Neuron (in vitro differentiated cells): ENCODE results near the gene GMIP.
A peak's percentile ranks its signal among the peaks of the same experiment; 100 is the strongest.
"Not testable (repeated sequence)": the region's sequence is repeated elsewhere in the genome, so short reads cannot be mapped to it uniquely, and the experiment has no call there.

Source experiments
- H2AFZ ChIP-seq: one replicate; pipeline ENCODE4 v1.6.1; 2013; ENCODE audit warnings: low read depth, mild to moderate bottlenecking, inconsistent platforms, low read length, moderate library complexity
- H3K27me3 ChIP-seq: one replicate; pipeline ENCODE4 v1.6.1; 2013; ENCODE audit warnings: low read length; ENCODE audit not compliant: insufficient read depth
- H3K36me3 ChIP-seq: one replicate; pipeline ENCODE4 v1.6.1; 2013; ENCODE audit warnings: low read length; ENCODE audit not compliant: insufficient read depth
- H3K4me1 ChIP-seq: one replicate; pipeline ENCODE4 v1.6.1; 2013; ENCODE audit warnings: low read length; ENCODE audit not compliant: insufficient read depth
- H3K4me3 ChIP-seq: 2 replicates; pipeline ENCODE4 v1.5.1; 2013; ENCODE audit warnings: mild to moderate bottlenecking, low read length, moderate library complexity
- H3K9me3 ChIP-seq: one replicate; pipeline ENCODE4 v1.6.1; 2013; ENCODE audit warnings: low read length

Gene GMIP

DNA sequence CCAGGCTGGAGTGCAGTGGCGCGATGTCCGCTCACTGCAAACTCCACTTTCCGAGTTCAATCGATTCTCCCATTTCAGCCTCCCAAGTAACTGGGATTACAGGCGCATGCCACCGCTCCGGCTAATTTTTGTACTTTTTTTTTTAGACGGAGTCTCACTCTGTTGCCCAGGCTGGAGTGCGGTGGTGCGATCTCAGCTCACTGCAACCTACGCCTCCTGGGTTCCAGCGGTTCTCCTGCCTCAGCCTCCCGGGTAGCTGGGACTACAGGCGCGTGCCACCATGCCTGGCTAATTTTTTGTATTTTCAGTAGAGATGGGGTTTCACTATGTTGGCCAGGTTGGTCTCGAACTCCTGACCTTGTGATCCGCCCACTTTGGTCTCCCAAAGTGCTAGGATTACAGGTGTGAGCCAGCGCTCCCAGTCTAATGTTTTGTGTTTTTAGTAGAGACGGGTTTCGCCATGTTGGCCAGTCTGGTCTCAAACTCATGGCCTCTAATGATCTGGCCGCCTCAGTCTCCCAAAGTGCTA, 22.0 kb upstream of the GMIP start:
- H3K9me3 ChIP-seq, H3K4me3 ChIP-seq, H3K36me3 ChIP-seq, H2AFZ ChIP-seq, H3K27me3 ChIP-seq: not testable (repeated sequence)
- peaks cover 28% of the 10 kb centered on the region for H3K4me1 ChIP-seq

- Histone ChIP-seq H3K4me3 (peak within 1 kb of the TSS; percentile 83), H3K36me3 (peaks cover 21% of the 10 kb centered on the region), H3K4me1 (peaks cover 22% of the 10 kb centered on the region), H3K27me3 (no peaks in the 10 kb centered on the region), H3K9me3 (no peaks in the 10 kb centered on the region), H2AFZ (peak within 1 kb of the TSS; percentile 77)
Measured at GRCh38 chr19:19663256-19664120, 20.0 kb upstream of the GMIP start, which contains the start of gene ATP13A1. ATP13A1 (minus strand) TSS chr19:19663676; CDS start chr19:19663666, 10 bp downstream.

DNA sequence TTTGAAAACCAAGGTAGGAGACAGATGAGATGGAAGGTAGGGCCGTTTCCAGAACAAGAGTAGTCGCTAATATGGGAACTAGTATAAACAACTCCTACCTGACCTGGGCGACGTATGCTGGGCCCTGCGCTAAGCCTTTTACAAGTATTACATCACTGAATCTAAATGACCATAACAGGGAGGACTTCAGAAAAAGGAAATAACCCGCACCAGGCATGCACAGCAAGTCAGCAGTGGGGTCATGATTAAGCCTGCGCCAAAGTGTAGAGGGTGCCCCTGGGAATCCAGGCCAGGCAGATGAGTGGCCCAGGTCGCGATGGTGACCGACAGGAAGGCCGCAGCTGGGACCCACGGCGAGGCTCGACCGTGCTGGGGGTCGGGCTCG, 19.4 kb upstream of the GMIP start:
- Histone ChIP-seq H3K27me3 (no peaks in the 10 kb centered on the region), H3K36me3 (peaks cover 26% of the 10 kb centered on the region), H3K9me3 (no peaks in the 10 kb centered on the region), H3K4me3 (peak overlapping the region; percentile 83), H3K4me1 (peaks cover 17% of the 10 kb centered on the region), H2AFZ (peak overlapping the region; percentile 77)

GRCh38 chr19:19662344-19662743, 18.9 kb upstream of the GMIP start:
- Histone ChIP-seq H3K36me3 (peaks cover 30% of the 10 kb centered on the region), H2AFZ (no peak overlapping the region), H3K4me3 (peak overlapping the region; percentile 83), H3K9me3 (no peaks in the 10 kb centered on the region), H3K27me3 (no peaks in the 10 kb centered on the region), H3K4me1 (peaks cover 17% of the 10 kb centered on the region)

DNA sequence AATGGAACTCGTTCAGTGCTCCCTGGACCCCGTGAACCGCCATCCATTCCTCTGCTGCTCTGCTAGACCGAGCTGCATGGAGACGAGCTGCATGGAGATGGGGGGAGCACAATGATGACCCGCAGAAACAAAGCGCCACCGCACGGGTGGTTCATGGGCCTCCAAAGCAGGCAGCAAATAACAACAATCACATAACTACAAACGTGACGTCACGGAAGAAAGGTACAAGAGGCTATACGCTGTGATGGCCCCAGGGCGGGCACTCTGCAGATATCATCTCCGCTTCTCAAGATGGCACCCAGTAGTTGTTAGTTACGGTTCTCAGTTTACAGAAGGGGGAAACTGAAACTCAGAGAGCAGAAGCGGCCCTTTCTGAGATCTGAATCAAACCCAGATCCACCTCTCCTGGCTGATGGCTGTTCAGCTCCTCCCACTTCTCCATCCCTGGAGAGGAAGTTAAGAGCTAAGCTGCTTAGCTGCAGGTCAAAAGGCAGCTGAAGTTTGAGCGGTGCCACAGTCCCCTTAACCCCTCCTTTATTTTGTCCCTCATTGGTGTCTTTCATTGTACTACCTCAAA, 18.3 kb upstream of the GMIP start:
- peaks cover 36% of the 10 kb centered on the region for H3K36me3 ChIP-seq
- H2AFZ ChIP-seq, result no peak overlapping the region
- H3K4me1 ChIP-seq, result peaks cover 17% of the 10 kb centered on the region
- H3K4me3 ChIP-seq, result peak overlapping the region; percentile 8
- no peaks in the 10 kb centered on the region for H3K27me3 ChIP-seq
- no peaks in the 10 kb centered on the region for H3K9me3 ChIP-seq

GRCh38 chr19:19661141-19661674, 17.8 kb upstream of the GMIP start:
- H2AFZ ChIP-seq, result no peak overlapping the region

DNA sequence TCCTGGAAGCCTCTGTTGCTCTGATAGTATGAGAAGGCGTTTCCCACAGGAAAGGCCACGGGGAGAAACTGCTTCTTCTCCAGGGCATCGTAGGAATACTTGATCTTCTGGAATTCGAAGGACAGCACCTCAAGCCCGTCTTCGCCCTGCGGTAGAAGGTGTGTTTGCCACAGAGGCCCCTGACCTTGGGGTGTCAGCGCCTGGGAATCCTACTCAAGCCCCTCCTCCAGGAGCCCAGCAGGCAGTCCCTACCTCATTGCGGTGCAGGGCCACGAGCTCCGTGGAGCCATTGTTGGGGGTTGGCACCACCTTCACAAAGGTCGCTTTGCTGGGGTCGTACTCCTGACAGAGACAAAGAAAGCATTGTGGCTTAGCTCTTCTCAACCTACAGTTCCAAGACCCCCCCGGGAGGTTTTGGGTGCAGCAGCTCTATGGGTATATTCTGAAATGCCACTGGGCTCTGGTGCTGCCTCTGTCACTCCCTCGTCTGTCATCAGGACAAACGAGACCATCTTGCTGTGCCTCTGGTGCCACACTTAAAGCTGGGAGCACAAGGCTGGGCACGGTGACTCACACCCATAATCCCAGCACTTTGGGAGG, 16.3 kb upstream of the GMIP start:
- no peaks in the 10 kb centered on the region for H3K9me3 ChIP-seq
- H3K27me3 ChIP-seq, result no peaks in the 10 kb centered on the region
- no peak overlapping the region for H3K4me3 ChIP-seq
- H2AFZ ChIP-seq, result no peak overlapping the region
- peaks cover 17% of the 10 kb centered on the region for H3K4me1 ChIP-seq
- peaks cover 56% of the 10 kb centered on the region for H3K36me3 ChIP-seq

More at GRCh38 chr19:19661141-19661674, 17.8 kb upstream of the GMIP start:
- Histone ChIP-seq H3K9me3 (no peaks in the 10 kb centered on the region), H3K4me3 (no peak overlapping the region), H3K27me3 (no peaks in the 10 kb centered on the region), H3K4me1 (peaks cover 17% of the 10 kb centered on the region), H3K36me3 (peaks cover 41% of the 10 kb centered on the region)

- Histone ChIP-seq H3K4me1 (peaks cover 10% of the 10 kb centered on the region), H3K4me3 (no peak overlapping the region), H3K27me3 (no peaks in the 10 kb centered on the region), H3K9me3 (no peaks in the 10 kb centered on the region), H2AFZ (no peak overlapping the region), H3K36me3 (peaks cover 79% of the 10 kb centered on the region)
Measured at GRCh38 chr19:19657397-19657783, 13.9 kb upstream of the GMIP start.

- Histone ChIP-seq H3K9me3 (no peaks in the 10 kb centered on the region), H3K4me1 (peaks cover 3% of the 10 kb centered on the region), H3K27me3 (no peaks in the 10 kb centered on the region), H3K36me3 (peaks cover 79% of the 10 kb centered on the region), H3K4me3 (no peak overlapping the region), H2AFZ (no peak overlapping the region)
Measured at GRCh38 chr19:19656451-19657396, 13.3 kb upstream of the GMIP start.

GRCh38 chr19:19655641-19656343, 12.3 kb upstream of the GMIP start:
- Histone ChIP-seq H3K27me3 (no peaks in the 10 kb centered on the region), H3K4me1 (no peaks in the 10 kb centered on the region), H3K9me3 (no peaks in the 10 kb centered on the region), H3K4me3 (no peak overlapping the region), H3K36me3 (peaks cover 89% of the 10 kb centered on the region), H2AFZ (no peak overlapping the region)

- H3K4me3 ChIP-seq, result no peak overlapping the region
- H2AFZ ChIP-seq, result no peak overlapping the region
- H3K9me3 ChIP-seq, result no peaks in the 10 kb centered on the region
- peaks cover 95% of the 10 kb centered on the region for H3K36me3 ChIP-seq
- H3K4me1 ChIP-seq, result no peaks in the 10 kb centered on the region
- no peaks in the 10 kb centered on the region for H3K27me3 ChIP-seq
Measured at GRCh38 chr19:19655051-19655594, 11.7 kb upstream of the GMIP start.
